Right kidney (tissue), 1 donor: ENCODE results near the gene GPANK1.

Source experiments
- DNase-seq: peaks from one replicate; pipeline ENCODE4 v3.0.0-alpha.2; 2016

The GPANK1 gene

DNA sequence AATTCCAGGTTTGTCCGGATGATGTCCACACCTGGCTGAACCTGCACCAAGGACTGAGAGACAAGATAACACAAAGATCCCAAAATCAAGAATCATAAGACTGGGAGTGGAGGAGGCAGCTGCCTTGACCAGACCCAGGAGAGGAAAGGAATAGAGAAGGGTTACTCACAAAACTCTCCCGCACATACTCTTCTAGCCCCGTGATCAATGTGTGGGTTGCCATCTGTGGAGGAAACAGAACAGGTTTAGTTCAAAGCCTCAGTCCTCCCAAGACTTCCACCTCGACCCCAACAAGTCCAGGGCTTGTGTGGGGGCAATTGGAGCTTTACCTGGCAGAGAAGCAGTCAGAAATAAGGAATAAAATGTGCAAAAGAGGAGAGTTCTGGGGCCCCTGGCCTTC is 23.4 kb downstream of the GPANK1 start:
- no peak for DNase-seq

DNA sequence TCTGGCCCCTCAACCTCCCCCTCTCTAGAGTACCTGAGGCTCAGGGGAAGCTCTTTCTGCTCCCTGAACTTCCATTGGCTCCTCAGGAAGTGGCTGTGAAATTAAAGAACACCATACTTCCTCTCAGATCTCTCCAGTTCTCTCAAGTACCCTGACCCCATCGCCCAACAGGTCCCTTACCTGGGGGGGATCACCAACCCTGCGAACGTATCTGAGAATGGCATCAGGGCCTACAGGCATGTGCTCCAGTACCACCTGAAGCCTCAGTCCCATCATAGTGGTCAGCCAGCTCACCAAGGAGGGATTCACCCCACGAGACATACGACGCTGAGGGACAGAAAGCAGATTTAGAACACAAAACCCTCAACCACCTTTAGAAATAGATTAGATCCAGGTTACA is 24.2 kb downstream of the GPANK1 start:
- DNase-seq: no peak

DNA sequence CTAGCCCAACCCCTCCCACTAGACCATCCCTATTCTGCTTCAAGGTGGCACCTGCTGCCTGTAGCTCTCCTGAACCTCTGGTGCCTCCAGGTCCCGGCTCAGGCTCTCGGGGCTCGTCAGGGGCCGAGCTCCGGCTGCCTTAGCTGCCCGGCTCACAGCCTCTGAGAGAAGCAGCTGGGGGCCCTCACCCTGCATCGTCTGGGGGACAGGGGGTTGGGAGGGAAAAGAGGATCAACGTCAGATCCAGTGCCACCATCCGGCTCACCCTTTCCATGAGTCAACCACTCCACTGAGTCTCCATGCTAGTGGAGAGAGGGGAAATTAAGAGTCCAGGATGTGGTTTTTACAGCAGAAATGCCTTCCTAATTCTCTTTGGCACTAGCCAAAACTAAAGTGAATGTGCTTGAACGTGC is 25.3 kb downstream of the GPANK1 start:
- no peak for DNase-seq

DNA sequence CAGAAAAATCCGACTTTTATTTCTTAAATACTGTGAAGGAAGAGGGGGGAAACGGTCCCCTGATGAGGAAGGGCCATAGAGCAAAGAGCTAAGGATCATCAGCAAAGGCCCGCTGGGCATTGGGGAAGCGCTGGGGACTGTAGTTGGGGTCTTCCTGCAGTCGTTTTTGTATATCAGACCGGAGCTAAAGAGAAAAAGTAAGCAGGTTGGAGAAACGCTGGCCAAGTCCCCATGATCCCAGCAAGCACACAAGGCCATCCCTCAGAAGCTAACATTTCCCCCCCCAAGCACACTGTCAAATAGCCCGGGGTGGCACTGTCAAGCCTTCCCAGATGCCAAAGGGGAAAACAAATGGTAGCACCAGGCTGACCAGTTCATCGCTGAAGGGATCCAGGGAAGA is 25.8 kb downstream of the GPANK1 start:
- DNase-seq: no peak

DNA sequence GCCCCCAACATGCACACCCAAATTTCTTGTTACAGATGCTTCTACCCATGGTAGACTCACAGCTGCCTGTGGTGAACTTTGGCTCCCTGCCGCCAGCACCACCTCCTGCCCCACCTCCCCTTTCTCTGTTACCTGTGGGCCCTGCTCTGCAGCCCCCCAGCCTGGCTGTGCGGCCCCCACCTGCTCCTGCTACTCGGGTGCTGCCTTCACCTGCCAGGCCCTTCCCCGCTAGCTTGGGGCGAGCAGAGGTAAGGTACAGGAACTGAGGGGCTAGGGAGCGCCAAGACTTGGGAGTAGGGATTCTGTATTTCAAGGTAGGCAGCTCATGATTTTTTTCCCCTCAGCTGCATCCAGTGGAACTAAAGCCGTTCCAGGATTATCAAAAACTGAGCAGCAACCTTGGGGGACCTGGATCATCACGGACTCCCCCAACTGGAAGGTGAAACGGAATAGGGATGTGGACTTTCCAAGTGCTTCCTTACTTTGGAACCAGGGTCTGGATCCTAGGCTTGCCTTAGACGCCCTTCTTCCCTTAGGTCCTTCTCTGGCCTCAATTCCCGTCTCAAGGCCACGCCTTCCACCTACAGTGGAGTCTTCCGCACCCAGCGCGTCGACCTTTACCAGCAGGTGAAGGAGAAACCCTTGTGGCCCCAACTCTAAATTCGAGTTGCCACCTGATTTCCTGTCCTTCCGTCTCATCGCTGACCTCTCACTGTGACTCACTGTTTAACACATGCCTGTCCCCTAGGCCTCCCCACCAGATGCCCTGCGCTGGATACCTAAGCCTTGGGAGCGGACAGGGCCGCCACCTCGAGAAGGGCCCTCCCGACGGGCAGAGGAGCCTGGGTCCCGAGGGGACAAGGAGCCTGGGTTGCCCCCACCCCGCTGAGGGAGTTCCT is 27.9 kb downstream of the GPANK1 start:
- DNase-seq: no peak

DNA sequence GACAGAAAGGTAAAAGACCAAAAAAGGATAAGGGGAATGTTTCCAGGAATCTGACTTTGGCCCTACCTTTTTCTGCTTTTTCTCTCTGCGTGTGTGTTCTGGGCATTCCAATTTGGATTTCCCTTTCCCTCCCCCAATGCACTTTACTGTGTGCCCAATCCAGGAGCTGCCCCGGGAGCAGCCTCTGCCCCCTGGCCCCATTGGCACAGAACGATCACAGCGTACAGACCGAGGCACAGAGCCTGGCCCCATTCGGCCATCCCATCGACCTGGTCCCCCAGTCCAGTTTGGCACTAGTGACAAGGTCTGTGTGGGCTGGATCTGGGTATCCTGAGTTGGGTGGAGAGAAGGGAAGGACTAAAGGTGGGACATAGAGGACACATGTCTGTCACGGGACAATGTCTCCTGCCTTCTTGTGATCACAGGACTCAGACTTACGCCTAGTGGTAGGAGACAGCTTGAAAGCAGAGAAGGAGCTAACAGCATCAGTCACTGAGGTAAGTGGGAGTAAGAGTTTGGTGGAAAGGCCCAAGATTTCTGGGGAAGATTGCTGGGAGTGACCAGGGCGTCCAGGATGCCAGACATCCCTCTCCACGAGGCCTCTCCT is 29.7 kb downstream of the GPANK1 start:
- no peak for DNase-seq

DNA sequence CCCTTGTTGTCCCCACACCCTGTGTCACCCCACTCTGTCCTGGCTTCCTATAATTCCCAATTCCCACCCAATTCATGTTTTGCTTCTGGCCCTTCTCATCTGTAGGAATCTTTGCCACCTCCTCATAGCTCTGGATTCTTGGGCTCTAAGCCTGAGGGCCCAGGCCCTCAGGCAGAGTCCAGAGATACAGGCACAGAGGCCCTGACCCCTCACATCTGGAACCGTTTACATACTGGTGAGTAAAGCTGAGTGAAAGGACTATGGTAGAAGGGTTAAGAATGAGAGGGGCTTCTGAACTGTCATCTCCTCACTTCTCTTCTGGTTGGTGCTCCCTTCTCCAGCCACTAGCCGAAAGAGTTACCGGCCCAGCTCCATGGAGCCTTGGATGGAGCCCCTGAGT is 30.7 kb downstream of the GPANK1 start:
- DNase-seq: no peak

DNA sequence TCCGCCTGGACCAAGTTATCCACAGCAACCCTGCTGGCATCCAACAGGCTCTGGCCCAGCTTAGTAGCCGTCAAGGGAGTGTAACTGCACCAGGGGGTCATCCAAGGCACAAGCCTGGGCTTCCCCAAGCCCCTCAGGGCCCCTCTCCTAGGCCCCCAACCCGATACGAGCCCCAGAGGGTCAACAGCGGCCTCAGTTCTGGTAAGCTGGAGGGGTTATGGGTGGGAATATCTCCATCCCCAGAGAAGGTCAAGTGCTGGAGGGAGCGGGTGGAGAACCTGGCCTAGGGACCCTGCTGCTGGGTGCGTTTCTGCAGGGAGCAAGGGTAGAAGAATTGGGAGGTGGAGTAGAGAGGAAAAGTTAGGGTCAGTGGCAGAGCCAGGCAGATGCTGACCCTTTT is 31.4 kb downstream of the GPANK1 start:
- DNase-seq: no peak

DNA sequence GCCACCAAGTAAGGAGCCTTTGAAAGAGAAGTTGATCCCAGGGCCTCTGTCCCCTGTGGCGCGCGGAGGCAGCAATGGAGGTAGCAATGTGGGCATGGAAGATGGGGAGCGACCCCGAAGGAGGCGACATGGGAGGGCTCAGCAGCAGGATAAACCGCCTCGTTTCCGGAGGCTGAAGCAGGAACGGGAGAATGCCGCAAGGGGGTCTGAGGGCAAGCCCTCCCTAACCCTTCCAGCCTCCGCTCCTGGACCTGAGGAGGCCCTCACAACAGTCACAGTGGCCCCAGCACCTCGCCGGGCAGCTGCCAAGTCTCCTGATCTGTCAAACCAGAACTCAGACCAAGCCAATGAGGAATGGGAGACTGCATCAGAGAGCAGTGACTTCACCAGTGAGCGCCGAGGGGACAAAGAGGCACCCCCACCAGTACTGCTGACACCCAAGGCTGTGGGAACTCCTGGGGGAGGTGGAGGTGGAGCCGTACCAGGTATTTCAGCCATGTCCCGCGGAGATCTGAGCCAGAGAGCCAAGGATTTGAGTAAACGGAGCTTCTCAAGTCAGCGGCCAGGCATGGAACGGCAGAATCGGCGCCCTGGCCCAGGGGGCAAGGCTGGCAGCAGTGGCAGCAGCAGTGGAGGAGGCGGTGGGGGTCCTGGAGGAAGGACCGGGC is 32.4 kb downstream of the GPANK1 start:
- no peak for DNase-seq

DNA sequence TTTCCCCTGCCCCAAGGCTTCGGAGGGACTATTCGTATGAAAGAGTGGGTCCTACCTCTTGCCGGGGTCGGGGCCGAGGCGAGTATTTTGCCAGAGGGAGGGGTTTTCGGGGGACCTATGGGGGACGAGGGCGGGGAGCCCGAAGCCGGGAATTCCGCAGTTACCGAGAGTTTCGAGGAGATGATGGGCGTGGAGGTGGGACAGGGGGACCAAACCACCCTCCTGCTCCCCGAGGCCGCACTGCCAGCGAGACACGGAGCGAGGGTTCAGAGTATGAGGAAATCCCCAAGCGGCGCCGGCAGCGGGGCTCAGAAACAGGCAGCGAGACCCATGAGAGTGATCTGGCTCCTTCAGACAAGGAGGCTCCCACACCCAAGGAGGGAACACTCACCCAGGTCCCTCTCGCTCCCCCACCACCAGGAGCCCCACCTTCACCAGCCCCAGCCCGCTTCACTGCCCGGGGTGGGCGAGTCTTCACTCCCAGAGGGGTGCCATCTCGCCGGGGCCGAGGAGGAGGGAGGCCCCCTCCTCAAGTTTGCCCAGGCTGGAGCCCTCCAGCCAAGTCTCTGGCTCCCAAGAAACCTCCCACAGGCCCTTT is 33.0 kb downstream of the GPANK1 start:
- no peak for DNase-seq

DNA sequence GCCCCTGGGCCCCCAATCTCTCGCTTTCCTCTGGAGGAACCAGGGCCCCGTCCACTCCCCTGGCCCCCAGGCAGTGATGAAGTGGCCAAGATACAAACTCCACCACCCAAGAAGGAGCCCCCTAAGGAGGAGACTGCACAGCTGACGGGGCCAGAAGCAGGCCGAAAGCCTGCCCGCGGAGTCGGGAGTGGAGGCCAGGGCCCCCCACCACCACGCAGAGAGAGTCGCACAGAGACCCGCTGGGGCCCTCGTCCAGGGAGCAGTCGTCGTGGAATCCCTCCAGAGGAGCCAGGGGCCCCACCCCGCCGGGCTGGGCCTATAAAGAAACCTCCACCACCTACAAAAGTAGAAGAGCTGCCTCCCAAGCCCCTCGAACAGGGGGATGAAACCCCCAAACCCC is 33.6 kb downstream of the GPANK1 start:
- no peak for DNase-seq

DNA sequence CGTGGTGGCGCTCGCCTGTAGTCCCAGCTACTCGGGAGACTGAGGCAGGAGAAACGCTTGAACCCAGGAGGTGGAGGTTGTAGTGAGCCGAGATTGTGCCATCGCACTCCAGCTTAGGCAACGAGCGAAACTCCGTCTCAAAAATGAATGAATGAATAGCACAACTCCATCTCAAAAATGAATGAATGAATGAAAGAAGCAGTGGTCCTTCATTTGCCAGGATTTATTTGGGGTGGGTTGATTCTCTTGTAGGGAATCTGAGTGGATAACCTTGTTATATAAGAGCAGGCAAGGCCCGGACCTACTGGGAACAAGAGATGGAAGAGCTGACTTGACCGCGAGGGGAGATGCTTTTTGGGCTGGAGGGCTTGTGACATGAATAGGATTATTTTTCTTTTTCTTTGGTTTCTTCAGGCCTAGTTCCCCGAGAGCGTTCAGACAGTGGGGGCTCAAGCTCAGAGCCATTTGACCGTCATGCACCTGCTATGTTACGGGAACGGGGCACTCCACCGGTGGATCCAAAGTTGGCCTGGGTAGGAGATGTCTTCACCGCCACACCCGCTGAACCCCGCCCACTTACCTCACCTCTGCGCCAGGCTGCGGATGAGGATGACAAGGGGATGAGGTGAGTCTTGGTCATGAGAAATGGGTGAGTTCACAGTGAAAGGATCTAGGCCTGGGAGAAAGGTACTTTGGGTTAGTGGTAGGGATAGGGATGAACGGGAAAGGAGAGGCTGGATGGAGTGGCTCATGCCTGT is 34.4 kb downstream of the GPANK1 start:
- DNase-seq: no peak

DNA sequence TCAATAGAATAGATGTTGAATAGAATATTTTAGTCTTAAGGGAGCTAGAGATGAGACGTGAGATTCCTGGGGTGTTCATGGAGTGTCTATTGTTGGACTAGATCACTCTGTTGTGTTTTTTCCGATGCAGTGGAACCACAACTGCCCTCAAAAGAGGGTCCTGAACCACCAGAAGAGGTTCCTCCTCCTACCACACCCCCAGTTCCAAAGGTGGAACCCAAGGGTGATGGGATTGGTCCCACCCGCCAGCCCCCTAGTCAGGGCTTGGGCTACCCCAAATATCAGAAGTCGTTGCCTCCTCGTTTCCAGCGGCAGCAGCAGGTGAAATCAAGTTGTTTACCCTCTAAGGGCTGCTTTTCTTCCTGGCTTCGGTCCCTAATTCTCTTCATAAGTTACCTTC is 35.8 kb downstream of the GPANK1 start:
- no peak for DNase-seq

DNA sequence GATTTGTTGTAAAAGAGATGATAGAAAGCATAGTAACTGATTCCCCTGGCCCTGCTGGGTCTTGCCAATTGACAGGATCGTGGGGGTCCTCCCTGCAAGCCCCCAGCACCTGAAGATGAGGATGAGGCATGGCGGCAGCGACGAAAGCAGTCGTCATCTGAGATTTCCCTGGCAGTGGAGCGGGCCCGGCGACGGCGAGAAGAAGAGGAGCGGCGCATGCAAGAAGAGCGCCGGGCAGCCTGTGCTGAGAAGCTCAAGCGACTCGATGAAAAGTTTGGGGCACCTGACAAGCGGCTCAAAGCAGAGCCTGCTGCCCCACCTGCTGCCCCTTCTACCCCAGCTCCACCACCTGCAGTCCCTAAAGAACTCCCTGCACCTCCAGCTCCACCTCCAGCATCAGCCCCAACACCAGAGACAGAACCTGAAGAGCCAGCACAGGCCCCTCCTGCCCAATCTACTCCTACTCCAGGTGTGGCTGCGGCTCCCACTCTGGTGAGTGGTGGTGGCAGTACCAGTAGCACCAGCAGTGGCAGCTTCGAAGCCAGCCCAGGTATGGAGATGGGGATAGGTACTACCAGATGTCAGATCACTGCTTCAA is 37.0 kb downstream of the GPANK1 start:
- no peak for DNase-seq

DNA sequence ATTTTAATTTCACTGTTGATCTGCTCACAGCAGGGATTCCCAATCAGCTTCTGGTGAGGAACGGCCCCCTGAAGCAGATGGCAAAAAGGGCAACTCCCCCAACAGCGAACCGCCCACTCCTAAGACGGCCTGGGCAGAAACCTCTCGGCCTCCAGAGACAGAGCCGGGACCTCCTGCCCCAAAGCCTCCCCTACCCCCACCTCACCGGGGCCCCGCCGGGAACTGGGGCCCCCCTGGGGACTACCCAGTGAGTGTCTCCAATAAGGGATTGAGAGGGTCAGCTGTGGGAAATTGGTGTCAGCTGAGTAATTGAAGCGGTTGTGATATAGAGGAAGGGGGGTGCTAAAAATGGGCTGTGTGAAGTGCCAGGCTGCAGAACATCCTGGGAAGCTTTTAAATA is 37.8 kb downstream of the GPANK1 start:
- DNase-seq: no peak

DNA sequence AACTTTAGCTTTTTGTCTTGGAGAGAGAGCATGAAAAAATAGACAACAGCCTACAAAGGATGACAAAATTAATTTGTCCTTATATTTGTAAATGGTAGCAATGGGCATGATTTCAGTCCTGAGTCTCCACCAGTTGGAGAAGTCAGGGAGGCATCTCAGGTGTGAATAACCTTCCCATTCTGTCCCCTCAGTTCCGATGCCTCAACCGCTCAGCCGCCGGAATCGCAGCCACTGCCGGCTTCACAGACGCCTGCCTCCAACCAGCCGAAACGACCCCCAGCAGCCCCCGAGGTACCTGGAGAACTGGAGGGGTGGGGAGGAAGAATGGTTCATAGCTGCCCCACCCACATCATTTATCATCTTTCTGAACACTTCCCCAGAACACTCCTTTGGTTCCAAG is 40.7 kb downstream of the GPANK1 start:
- DNase-seq: no peak

DNA sequence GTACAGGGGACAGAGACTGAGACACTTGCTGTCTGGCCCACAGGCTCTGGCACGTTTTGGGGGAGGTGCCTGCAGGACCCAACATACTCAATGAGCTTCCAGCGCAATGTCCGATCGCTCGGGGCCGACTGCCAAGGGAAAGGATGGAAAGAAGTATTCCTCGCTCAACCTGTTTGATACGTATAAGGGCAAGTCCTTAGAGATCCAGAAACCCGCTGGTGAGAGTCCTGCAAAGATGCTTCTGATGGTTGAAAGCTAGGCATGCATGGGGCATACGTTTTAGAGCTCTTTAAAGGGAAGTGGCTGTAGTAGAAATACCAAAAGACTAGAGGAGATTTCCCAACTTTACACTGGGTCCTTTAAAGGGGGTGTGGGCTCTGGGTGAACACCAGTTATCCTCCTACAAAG is 42.1 kb downstream of the GPANK1 start:
- DNase-seq: no peak

DNA sequence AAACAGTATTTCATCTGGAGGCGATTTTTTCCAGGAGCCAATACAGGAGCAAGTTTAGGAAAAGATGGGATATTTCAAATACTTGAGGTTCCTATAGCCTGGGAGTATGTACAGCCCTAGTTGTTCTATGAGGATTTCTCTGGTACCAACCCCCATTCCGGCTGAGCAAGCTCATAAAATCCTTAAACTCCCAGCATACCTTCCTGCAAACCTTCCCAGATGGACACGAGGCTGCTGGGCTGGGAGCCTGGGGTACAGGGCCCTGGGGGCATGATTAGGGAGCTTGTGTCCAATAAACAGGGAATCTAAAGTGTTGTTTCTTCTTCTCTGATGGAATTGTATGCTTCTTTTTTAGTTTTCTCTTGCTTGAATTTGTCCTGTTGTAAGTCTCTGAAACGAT is 42.8 kb downstream of the GPANK1 start:
- DNase-seq: no peak

DNA sequence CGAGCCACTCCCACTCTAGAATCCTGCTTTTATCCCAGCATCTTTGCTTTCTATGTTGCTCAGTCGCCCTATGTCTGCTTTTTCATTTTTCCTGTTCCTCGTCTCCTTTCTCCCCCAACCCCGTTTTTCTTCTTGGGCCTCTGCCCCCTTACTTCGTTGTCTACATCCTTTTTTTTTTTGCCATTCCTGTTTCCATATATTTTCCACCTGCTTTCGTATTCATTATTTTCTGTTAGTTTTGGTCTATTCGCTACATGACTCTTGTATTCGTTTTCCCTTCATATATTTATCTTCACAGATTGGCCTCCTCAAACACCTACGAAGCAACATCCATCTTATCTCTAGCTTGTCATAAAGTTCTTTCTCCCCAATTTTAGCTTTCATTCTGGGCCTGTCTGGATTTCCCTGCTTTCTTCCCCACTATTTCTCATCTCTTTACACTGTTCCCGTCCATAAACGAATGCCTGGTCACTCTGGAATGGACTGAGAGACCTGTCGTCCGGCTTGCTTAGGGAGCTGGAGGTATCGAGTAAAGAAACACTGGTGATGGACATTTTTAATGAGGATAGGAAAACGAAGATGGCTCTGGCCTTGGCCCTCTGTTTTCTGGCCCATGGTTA is 43.4 kb downstream of the GPANK1 start:
- DNase-seq: no peak

DNA sequence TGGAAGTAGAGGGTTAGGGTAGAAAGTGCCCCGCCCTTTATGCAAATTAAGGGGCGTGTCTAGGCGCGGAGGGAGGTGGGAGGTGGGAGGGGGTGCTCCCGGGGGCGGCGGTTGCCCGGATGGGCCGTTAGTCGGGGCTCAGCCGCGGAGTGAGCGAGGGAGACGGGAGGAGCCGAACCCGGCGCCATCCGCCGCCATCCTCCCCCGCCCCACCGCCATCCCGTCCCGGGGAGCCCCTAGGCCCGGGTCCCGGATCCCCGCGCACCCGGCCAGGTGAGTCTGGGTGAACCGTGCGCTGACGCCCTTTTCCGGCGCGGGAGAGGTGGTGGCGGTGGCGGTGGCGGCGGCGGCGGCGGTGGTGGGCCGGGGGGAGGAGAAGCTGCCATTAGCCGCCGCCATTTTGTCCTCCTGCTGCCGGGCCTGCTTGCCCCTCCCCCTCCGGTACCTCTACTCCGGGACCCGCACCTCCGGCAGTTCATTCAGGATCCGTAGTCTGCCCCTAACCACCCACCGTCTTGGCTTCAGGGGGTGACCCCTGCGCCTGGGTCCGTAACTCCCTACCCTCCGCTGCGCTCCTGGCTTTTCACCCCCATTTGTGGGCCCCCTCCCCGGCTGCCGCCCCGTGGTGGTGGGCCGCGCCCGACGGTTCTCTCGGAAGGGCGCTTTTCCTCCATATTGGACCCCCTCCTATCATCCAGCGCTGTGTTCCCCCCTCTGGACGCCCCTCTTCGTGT is 44.0 kb downstream of the GPANK1 start, which contains the start of gene PRRC2A:
TSS of gene PRRC2A (plus strand) at position 130 of the 734 bp plus-strand sequence. CDS start 2,075 bp downstream, outside the sequence.
- peak; percentile 85 for DNase-seq
